Caco-2 (cell line): ENCODE measurements around the gene MECR. TPM values are rescaled to one million over a fixed set of nuclear protein-coding genes. Genes with fewer than 3 reads are reported as not detected.

Experiments
- BruUV-seq: library from RNA; stranded (reverse); fragments of 400-500 nt; replicated peaks from 2 replicates; lab custom pipeline; 2021; lab: Mats Ljungman, UMichigan
- CTCF ChIA-PET: fragments of 300-600 bp; sonication (Branson Sonifier 250); formaldehyde crosslinking; loops from one replicate; lab custom pipeline; 2022; ENCODE audit warnings: antibody characterized with exemption; lab: Charles Lee
- POLR2A ChIA-PET: fragments of 300-600 bp; sonication (Branson Sonifier 250); formaldehyde crosslinking; loops from one replicate; lab custom pipeline; 2022; ENCODE audit warnings: antibody characterized with exemption; lab: Charles Lee
- DNase-seq, 2 experiments: peaks; one replicate each; pipeline versions ENCODE4 v3.0.0 to v3.0.0-alpha.2; 2020 to 2022
- H3K27me3 ChIP-seq: replicated peaks from 2 replicates; pipeline ENCODE4 v1.6.0; 2011; ENCODE audit warnings: low read length; ENCODE audit not compliant: control insufficient read depth, insufficient read depth
- H3K36me3 ChIP-seq: 2 replicates; pipeline ENCODE4 v1.5.1; 2011; ENCODE audit warnings: low read length; ENCODE audit not compliant: control insufficient read depth, insufficient read depth
- H3K4me1 ChIP-seq: fragments of 250-450 bp; sonication (Bioruptor Pico); 2 replicates; pipeline ENCODE4 v1.5.1; 2020; ENCODE audit warnings: mild to moderate bottlenecking
- H3K4me3 ChIP-seq: 2 replicates; pipeline ENCODE4 v1.5.1; 2011; ENCODE audit warnings: low read depth, mild to moderate bottlenecking, control low read depth, low read length
- H3K9me3 ChIP-seq: fragments of 250-450 bp; sonication (Bioruptor Pico); 2 replicates; pipeline ENCODE4 v1.5.1; 2020; ENCODE audit warnings: mild to moderate bottlenecking, moderate library complexity
- H3K27ac Mint-ChIP-seq: one replicate; pipeline ENCODE4 v1.8.0; 2022; ENCODE audit warnings: mixed read lengths; ENCODE audit not compliant: unreplicated experiment
- H3K27me3 Mint-ChIP-seq: one replicate; pipeline ENCODE4 v1.8.0; 2022; ENCODE audit warnings: mixed read lengths; ENCODE audit not compliant: insufficient read depth, unreplicated experiment
- H3K36me3 Mint-ChIP-seq: one replicate; pipeline ENCODE4 v1.8.0; 2022; ENCODE audit warnings: mild to moderate bottlenecking, mixed read lengths; ENCODE audit not compliant: insufficient read depth, unreplicated experiment
- H3K4me1 Mint-ChIP-seq: one replicate; pipeline ENCODE4 v1.8.0; 2022; ENCODE audit warnings: low read depth, mixed read lengths; ENCODE audit not compliant: unreplicated experiment
- H3K4me3 Mint-ChIP-seq: one replicate; pipeline ENCODE4 v1.8.0; 2022; ENCODE audit warnings: mild to moderate bottlenecking, moderate library complexity, mixed read lengths; ENCODE audit not compliant: unreplicated experiment
- H3K9me3 Mint-ChIP-seq: one replicate; pipeline ENCODE4 v1.8.0; 2022; ENCODE audit warnings: mixed read lengths; ENCODE audit not compliant: unreplicated experiment
- intact Hi-C: fragments of 100-400 bp; cut with micrococcal nuclease; formaldehyde crosslinking; loops from one replicate; pipeline ENCODE4 v1.10.0; 2022; ENCODE audit not compliant: unreplicated experiment
- total RNA-seq: library from RNA; stranded (reverse); gene quantifications from 2 replicates; pipeline ENCODE4 v1.2.3, GENCODE V29; 2022
- TF ChIP-seq, protein P1 (sequence below), 2 experiments: fragments of 200-600 bp in 1 of 2; IDR thresholded peaks; 1 replicate in 1 of 2; 2 replicates in 1 of 2; pipeline versions ENCODE4 v1.5.1 to v1.8.0; 2011 to 2022; ENCODE audit warnings: antibody characterized with exemption in 1 of 2, control low read depth in 1 of 2, inconsistent platforms in 1 of 2, low read depth in 1 of 2, low read length in 1 of 2, mild to moderate bottlenecking in 1 of 2, moderate library complexity in 1 of 2; ENCODE audit not compliant: insufficient read depth in 1 of 2, severe bottlenecking in 1 of 2, unreplicated experiment in 1 of 2

Gene MECR
- total RNA-seq, 1 experiment from 2014 or later, result 23.1 TPM

DNA sequence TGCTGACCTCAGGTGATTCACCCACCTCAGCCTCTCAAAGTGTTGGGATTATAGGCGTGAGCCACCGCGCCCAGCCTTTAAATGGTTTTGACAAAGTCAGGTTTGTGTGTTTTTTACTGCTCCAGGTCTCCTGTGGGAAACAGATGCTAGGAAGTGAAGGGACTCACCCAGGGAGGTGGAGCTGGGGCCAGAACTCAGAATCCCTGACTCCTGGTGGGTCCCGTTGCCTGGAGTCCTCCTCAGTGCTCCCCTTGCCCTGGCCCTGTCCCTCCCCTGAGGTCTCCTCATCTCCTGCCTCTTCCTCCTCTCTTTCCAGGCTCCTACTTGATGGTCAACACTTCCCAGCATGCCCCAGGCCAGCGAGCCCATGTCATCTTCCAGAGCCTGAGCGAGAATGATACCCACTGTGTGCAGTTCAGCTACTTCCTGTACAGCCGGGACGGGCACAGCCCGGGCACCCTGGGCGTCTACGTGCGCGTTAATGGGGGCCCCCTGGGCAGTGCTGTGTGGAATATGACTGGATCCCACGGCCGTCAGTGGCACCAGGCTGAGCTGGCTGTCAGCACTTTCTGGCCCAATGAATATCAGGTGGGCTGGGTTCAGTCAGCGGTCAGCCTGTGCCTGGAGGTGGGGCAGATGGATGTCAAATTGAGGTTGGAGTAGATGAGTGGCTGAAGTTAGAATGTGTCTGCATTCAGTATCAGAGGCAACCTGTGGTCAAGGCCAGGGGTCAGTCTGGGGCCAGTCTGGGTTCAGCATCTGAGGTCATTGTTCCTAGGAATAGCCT lies 27.6 kb upstream of the MECR start:
- H3K27me3 ChIP-seq, result no peaks in the 10 kb centered on the region
- Mint-ChIP-seq H3K36me3 (peaks cover 5% of the 10 kb centered on the region), H3K9me3 (no peaks in the 10 kb centered on the region), H3K27ac (no peak overlapping the region), H3K27me3 (no peaks in the 10 kb centered on the region), H3K4me3 (no peak overlapping the region), H3K4me1 (no peaks in the 10 kb centered on the region)
- DNase-seq, result no peak
- ChIA-PET CTCF (no interaction called here), POLR2A (no interaction called here)
- no peak overlapping the region for H3K4me3 ChIP-seq
- no peaks in the 10 kb centered on the region for H3K36me3 ChIP-seq
- BruUV-seq, result no TSS peak
- H3K9me3 ChIP-seq, result no peaks in the 10 kb centered on the region
- H3K4me1 ChIP-seq, result no peaks in the 10 kb centered on the region
- intact Hi-C loops, result no loop called here
- TF ChIP-seq, protein P1, sequence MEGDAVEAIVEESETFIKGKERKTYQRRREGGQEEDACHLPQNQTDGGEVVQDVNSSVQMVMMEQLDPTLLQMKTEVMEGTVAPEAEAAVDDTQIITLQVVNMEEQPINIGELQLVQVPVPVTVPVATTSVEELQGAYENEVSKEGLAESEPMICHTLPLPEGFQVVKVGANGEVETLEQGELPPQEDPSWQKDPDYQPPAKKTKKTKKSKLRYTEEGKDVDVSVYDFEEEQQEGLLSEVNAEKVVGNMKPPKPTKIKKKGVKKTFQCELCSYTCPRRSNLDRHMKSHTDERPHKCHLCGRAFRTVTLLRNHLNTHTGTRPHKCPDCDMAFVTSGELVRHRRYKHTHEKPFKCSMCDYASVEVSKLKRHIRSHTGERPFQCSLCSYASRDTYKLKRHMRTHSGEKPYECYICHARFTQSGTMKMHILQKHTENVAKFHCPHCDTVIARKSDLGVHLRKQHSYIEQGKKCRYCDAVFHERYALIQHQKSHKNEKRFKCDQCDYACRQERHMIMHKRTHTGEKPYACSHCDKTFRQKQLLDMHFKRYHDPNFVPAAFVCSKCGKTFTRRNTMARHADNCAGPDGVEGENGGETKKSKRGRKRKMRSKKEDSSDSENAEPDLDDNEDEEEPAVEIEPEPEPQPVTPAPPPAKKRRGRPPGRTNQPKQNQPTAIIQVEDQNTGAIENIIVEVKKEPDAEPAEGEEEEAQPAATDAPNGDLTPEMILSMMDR (IDR thresholded peaks at IDR 0.05; ENCODE audit: insufficient read depth in 1 of 2, low read depth in 1 of 2, low read length in 1 of 2, severe bottlenecking in 1 of 2, unreplicated experiment in 1 of 2), result no peak

DNA sequence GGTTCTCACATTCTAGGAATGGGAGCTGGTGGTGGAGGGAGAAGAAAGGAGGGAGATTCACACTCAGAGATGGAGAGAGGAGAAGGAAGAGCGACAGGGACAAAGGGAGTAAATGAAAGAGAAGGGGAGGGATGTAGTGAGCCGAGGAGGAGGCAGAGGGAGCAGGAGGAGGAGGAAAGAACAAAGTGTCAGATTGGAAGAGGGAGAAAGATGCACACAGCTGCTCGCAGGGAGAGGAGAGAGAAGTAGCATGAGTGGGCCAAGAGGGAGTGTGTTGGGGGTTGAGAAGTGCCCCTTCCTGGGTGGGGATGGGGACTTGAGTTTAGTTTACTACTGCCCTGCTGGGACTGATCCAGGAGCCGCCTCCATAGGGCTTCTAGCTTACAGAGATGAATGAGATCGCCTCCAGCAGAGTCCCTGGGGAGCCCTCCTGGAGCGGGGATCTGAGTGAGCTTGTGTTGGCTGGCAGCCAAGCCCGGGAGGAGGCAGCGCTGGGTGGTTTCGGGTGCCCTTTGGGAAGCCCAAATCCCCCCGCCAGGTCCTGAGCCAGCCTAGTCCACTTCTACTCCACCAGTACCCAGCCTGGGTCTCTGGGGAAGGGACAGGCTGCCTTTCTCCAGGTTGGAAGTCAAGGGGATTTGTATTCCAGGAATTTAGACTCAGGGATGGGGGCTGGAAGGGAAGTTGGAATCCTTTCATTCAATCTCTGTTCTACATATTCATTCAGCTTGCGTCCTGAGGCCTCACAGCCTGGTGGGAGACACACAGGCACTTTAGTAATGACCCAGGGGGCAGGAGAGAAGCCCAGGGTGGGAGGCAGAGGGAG lies 26.5 kb upstream of the MECR start:
- Mint-ChIP-seq H3K4me3 (no peak overlapping the region), H3K9me3 (no peaks in the 10 kb centered on the region), H3K27ac (no peak overlapping the region), H3K27me3 (no peaks in the 10 kb centered on the region), H3K36me3 (peaks cover 5% of the 10 kb centered on the region), H3K4me1 (no peaks in the 10 kb centered on the region)
- POLR2A ChIA-PET, result no interaction called here
- H3K9me3 ChIP-seq, result no peaks in the 10 kb centered on the region
- no peaks in the 10 kb centered on the region for H3K27me3 ChIP-seq
- H3K36me3 ChIP-seq, result no peaks in the 10 kb centered on the region
- intact Hi-C loops, result no loop called here
- H3K4me3 ChIP-seq, result no peak overlapping the region
- H3K4me1 ChIP-seq, result no peaks in the 10 kb centered on the region
- TF ChIP-seq, protein P1 (IDR thresholded peaks at IDR 0.05; ENCODE audit: insufficient read depth in 1 of 2, low read depth in 1 of 2, low read length in 1 of 2, severe bottlenecking in 1 of 2, unreplicated experiment in 1 of 2), result no peak
- CTCF ChIA-PET, result no interaction called here
- no TSS peak for BruUV-seq
- DNase-seq, result no peak

DNA sequence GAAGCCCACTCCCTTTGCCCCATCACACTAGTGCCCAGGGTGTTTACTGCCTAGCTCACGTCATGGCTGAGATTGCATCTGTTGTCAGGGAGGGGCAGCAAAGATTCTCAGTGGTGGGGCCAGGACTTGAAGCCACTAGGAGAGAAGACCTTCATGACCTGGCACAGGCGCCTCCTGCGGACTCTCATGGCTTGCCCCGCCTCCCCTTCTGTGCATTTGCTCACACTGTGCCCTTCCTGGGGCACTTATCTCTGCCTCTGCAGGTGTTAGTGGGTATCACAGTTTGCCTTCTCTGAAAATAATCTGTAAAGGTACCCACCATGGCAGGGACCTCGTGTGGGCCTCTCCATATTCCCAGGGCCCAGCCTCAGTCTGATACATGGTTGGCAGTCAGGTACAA lies 25.7 kb upstream of the MECR start:
- no peaks in the 10 kb centered on the region for H3K27me3 Mint-ChIP-seq
- POLR2A ChIA-PET, result no interaction called here
- H3K9me3 Mint-ChIP-seq, result no peaks in the 10 kb centered on the region
- H3K4me3 Mint-ChIP-seq, result no peak overlapping the region
- H3K27me3 ChIP-seq, result no peaks in the 10 kb centered on the region
- intact Hi-C loops, result no loop called here
- no peaks in the 10 kb centered on the region for H3K36me3 ChIP-seq
- TF ChIP-seq, protein P1 (IDR thresholded peaks at IDR 0.05; ENCODE audit: insufficient read depth in 1 of 2, low read depth in 1 of 2, low read length in 1 of 2, severe bottlenecking in 1 of 2, unreplicated experiment in 1 of 2), result no peak
- H3K4me1 Mint-ChIP-seq, result no peaks in the 10 kb centered on the region
- no peaks in the 10 kb centered on the region for H3K4me1 ChIP-seq
- no TSS peak for BruUV-seq
- H3K27ac Mint-ChIP-seq, result no peak overlapping the region
- CTCF ChIA-PET, result no interaction called here
- H3K4me3 ChIP-seq, result no peak overlapping the region
- peaks cover 5% of the 10 kb centered on the region for H3K36me3 Mint-ChIP-seq
- no peak for DNase-seq
- no peaks in the 10 kb centered on the region for H3K9me3 ChIP-seq
